ENCODE measurements around the gene HBE1.

GRCh38 chr11:5251746-5252145 lies 18.0 kb downstream of the HBE1 start:
- TF ChIP-seq POLR2A (IDR thresholded peaks at IDR 0.05) (no peak), CTCF (IDR thresholded peaks at IDR 0.05) (no peak), POLR2AphosphoS5 (IDR thresholded peaks at IDR 0.05) (no peak), EP300 (IDR thresholded peaks at IDR 0.05) (no peak)

Data from upper lobe of left lung (tissue), 4 donors.